Measurements from ENCODE around the gene SYNGR4. TPM values are rescaled to one million over a fixed set of nuclear protein-coding genes. Genes with fewer than 3 reads are reported as not detected.

SYNGR4 gene
- total and polyA plus RNA-seq, 8 donors = not detected

GRCh38 chr19:48319647-48320541 is 44.3 kb upstream of the SYNGR4 start:
- peaks cover 23 to 43% (median 30%) of the 10 kb centered on the region in 4 donors for H3K4me1 ChIP-seq
- no peaks in the 10 kb centered on the region for H3K27me3 ChIP-seq
- peak overlapping the region; percentile 95 to 100 (median 96) for H3K27ac ChIP-seq
- no peaks in the 10 kb centered on the region for H3K36me3 ChIP-seq
- intact Hi-C loops (cut with DNase I; ENCODE audit: low total_unique reads) = no loop called here
- no peak overlapping the region for H3K4me3 ChIP-seq
- TF ChIP-seq CTCF (IDR thresholded peaks at IDR 0.05) (peak in 5 of 7 experiments; percentile 56 to 89 (median 81)), EP300 (IDR thresholded peaks at IDR 0.05) (no peak), POLR2A (IDR thresholded peaks at IDR 0.05) (no peak), POLR2AphosphoS5 (IDR thresholded peaks at IDR 0.05) (peak in 1 of 3 donors; percentile 30)
- WGBS, 5 donors = 29 to 35% (median 29%) methylated on average over 16 of the region's 16 CpGs
- DNase-seq = peak; percentile 91 to 93
- no peaks in the 10 kb centered on the region for H3K9me3 ChIP-seq

DNA sequence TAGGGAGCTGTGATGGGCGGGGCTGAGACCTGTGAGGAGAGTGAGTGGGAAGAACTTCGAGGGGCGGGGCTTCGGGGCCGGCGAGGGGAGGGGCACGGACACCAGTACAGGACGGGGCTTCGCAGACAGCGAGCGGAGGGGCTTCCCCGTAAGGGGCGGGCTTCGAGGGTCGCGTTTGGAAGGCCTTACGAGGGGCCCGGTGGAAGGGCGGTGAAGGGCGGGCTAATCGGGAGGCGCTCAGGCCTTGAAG is 42.9 kb upstream of the SYNGR4 start:
- no peaks in the 10 kb centered on the region for H3K9me3 ChIP-seq
- TF ChIP-seq POLR2A (IDR thresholded peaks at IDR 0.05) (no peak), CTCF (IDR thresholded peaks at IDR 0.05) (no peak), EP300 (IDR thresholded peaks at IDR 0.05) (no peak), POLR2AphosphoS5 (IDR thresholded peaks at IDR 0.05) (no peak)
- no peaks in the 10 kb centered on the region for H3K27me3 ChIP-seq
- H3K27ac ChIP-seq = peak overlapping the region; percentile 95 to 100 (median 96)
- peak; percentile 98 to 99 for DNase-seq
- WGBS, 5 donors = 0 to 1% (median 1%) methylated on average over 12 to 22 of the region's 22 CpGs
- H3K36me3 ChIP-seq = no peaks in the 10 kb centered on the region
- intact Hi-C loops (cut with DNase I; ENCODE audit: low total_unique reads) = no loop called here
- peaks cover 35 to 58% (median 44%) of the 10 kb centered on the region in 4 donors for H3K4me1 ChIP-seq
- peak overlapping the region; percentile 50 to 62 (median 54) for H3K4me3 ChIP-seq

GRCh38 chr19:48321622-48322591 is 42.3 kb upstream of the SYNGR4 start:
- DNase-seq = peak; percentile 99
- intact Hi-C loops (cut with DNase I; ENCODE audit: low total_unique reads) = no loop called here
- Histone ChIP-seq H3K36me3 (no peaks in the 10 kb centered on the region), H3K27me3 (no peaks in the 10 kb centered on the region), H3K9me3 (no peaks in the 10 kb centered on the region), H3K27ac (peak overlapping the region; percentile 95 to 100 (median 96)), H3K4me1 (peaks cover 41 to 64% (median 50%) of the 10 kb centered on the region in 4 donors), H3K4me3 (peak overlapping the region; percentile 50 to 62 (median 54))
- TF ChIP-seq POLR2AphosphoS5 (IDR thresholded peaks at IDR 0.05) (peak; percentile 81 to 97 (median 93)), POLR2A (IDR thresholded peaks at IDR 0.05) (peak in 1 of 4 donors; percentile 26), CTCF (IDR thresholded peaks at IDR 0.05) (peak in 1 of 7 experiments; percentile 8), EP300 (IDR thresholded peaks at IDR 0.05) (no peak)
- WGBS, 5 donors = 1 to 5% (median 2%) methylated on average over 16 to 63 of the region's 63 CpGs
